Measurements from ENCODE around the gene IL18BP.

The IL18BP gene

DNA sequence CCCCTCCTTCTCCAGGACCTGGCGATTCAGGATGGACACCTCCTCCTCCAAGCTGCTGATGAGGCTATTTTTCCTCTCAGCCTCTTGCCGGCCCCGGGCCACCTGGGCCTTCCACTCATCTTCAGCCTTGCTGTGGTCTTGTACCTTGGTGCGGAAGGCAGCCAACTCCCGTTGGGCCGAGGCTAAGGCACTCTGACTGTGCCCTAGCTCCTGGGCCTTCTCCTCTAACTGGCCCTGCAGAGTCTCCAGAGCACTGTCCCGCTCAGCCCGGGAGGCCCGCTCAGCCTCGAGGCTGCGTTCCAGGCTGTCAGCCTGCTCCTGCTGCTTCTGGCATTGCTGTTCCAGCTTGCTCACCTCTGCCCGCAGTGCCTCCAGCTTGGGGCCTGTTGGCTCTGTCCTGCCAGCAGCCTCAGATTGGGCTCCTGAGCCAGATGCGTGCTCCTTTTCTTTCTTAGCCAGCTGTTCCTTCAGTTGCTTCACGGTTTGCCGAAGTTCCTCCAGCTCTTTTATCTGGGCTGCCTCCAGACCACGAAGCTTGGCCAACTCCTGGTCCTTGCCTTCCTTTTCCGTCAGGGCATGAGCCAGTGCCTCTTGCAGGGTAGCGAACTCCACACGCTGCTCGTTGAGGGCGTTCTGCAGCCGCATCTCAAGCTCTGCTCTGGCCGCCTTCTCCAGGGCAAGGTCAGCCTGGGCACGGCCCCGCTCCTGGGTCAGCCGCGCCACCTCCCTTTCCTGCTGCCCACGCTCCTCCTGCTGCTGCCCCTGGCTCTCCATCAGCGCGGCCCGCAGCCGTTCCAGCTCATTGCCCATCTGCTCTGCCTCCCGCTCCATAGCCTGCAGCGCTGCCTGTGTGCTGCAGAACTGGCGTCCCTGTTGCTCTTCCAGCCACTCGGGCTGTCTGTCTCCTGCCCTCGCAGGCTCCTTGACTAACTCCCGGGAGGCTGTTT, 15.3 kb downstream of the IL18BP start:
- no peak for FAIRE-seq

DNA sequence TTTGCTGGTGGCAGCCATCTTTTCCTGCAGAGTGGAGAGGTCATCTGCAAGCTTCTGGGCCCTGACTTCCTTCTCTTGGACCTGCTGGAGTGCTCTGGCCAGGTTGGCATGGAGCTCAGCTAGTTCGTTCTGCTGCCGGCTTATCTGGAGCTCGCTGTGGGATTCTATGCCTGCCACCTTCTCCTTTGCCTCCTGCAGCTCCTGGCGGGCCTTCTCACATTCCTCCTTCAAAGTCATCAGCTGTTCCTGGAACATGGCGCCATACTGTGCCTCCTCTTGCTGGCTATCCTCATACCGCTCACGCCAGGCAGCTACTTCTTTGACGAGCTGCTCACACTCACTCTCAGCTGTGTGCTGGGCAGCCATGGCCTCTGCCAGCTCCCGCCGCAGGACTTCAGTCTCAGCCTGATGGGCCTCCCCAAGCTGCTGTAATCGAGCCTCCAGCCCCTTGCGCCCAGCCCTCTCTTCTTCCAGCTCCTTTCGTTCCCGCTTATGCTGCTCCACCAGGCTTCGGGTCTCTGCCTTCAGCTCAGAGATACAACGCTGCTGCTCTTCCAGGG, 16.1 kb downstream of the IL18BP start:
- no peak for FAIRE-seq

DNA sequence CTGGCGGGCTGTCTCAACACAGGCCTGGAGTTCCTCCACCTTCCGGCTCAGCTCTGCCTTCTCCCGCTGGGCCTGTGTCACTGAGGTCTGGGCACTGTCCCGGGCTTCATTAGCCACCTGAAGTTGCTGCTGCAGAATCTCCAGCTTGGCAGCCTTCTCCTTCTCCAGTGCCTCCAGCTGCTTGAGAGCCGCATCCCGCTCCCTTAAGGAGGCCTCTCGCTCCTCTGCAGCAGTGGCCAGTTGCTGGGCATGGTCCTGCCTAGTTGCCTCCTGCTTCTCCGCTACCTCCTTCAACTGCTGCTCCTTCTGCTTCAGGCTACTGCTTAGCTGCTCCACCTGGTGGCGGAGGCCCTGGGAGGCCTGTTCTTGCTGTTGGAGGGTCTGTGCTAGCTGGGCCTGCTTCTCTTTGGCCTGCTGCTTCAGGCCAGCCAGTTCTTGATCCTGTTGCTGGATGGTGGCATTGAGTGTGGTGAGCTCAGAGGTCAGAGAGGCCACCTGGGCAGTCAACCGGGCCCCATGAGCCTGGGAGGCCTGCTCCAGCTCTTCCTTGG, 16.9 kb downstream of the IL18BP start:
- no peak for FAIRE-seq

DNA sequence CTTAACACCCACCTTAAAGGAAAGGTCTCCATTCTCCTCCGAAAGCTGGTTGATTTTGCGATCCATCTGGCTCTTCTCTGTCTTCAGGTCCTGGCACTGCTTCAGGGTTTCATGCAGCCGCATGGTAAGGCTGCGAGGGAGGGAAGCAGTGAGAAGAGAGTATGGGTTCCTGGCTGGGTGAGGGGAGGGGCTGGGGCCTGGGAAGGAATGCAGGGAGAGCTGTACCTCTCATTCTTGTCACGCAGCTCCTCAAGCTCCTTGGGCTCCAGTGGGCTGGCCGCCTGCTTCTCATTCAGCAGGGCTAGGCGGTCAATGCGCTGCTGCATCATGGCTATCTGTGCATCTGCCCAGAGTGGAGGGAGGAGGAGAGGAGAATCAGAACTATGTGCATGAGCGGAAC, 19.5 kb downstream of the IL18BP start:
- FAIRE-seq: no peak

DNA sequence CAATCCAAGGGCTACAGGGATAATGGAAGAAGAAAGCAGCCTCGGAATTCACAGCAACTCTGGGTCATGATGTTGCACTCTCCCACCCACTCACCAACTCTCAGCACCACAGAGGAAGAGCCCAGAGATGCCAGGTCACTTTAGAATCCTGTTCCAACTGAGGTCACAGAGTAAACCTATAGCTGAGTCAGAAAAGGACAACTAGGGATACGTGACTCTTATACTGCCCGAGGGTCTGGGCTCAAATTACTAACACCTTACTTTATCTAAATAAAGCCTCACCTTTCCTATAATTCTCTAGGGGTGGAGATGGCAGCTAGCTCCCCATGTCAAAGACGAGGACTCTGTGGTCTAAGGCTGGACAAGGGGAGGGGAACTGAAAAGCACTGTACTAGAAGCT, 24.6 kb downstream of the IL18BP start:
- no peak for FAIRE-seq

DNA sequence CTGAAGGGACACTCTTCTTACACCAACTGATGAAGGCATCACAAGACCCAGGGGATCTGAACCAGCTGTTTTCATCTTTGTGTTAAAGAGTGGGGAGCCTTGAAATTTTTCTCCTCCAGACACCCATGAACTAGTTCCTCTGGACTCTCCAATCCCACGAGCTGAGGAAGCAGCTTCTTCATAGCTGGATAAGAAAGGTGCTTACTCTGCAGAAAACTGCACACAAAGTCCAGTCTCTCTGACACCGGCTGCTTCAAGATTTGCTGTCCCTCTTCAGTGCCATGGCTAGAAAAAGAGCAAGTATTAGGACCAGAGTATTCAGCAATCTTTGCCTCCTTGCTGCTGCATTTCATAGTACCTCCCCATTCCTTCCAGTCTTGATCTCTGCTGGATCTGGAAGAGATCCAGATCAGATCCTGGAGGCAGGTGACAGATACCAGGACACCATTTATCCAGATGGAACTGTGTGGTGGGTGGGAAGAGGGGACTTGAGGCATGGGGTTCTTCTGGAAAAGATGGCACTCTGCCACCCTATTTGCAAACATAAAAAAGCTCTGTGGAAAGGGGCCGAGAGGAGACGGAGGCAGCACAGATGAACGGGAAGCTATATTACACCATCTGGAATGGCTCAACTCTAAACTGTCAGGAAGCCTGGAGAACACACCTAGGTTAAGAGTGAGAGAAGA, 25.5 kb downstream of the IL18BP start:
- FAIRE-seq: no peak

DNA sequence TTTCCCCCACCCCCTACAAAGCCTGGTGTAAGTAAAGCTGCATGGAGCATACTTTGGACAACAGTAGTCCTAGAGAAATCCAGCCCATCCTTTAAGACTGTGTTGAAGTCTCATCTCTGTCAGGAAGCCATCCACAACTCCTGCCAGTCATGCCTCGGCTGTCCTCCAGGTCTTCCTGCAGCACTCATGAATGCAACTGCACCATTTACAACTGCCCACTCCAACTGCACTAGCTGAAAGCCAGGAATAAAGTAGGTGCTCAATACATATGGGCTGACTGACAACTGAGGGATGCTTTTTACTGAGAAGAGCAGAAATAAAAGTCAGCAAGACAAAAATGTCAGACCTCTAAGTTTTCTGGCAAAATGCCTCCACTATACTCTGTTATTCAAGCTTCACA, 27.4 kb downstream of the IL18BP start:
- no peak for FAIRE-seq

DNA sequence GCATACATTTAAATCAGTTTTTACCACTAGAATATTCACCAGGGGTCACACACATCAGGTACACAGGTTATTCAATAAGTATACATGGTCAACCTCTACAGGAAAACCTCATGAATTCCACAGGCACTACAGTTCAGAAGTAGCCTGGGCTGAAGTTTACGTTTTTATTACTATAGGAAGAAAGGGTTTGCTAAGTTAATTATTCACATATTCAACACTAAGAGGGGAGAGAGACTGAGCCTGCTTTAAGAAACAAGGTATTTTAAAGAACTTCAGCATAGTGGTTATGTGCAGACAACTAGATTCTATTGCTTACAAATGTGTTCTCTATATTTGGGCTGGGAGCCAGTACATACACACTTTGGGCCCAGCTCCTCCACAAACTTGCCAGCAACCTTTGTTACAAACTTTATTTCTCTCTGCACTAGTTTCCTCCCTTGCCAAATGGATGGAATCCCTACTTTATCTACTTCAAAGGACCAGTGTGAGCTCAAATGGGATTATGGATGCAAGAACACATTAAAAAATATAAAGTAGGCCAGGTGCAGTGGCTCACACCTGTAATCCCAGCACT, 31.9 kb downstream of the IL18BP start:
- FAIRE-seq: no peak

DNA sequence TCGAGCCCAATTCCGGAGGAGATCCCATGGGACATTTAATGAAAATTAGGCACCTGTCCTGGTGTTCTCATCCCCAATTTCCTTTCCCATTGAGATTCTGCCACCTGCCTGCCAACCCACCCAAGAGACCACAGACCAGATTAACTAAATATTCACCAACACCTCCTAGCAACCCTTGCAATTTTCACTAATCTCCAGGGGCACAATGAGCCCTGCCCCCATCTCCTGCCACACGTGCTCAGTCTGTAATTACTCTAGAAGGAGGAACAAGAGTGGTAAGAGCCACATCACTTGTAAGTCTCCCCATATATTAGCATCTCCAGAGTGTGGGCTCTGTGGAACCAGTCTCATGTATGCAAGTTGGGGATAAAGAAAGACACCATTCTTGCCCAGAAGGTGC, 38.0 kb downstream of the IL18BP start:
- no peak for FAIRE-seq

DNA sequence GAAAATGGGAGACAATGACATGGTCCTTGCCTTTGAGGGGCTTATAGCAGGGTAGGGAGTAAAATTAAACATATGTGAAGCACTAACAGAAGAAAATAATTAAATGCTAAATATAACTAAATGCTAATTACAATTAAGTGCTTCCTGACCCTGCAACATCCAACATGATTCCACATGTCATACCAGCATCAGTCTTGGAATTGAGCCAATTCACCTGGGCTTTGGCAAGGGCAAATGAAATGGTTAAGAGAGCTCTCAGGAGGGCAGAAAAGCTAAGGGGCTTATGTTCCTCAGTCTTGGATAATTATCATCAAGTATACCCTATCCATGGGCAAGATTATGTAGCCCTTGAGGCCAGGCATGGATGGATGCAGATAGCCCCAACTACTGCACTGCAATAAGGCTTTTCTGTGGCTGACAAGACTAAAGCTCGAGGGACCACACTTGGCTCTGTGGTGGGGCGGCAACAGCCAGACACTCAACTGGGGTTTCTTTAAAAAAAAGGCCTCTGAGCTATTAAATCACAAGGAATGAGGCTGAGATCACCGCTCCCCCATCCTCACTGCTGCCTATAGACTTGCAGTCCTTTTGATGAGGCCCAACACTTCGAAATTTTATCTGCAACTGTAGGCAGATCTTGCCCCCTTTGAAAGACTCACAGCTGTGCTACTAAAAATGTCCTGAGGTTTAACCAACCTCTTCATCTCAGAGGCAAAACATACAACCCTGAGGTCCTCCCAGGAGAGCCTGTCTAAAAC, 39.0 kb downstream of the IL18BP start:
- no peak for FAIRE-seq

DNA sequence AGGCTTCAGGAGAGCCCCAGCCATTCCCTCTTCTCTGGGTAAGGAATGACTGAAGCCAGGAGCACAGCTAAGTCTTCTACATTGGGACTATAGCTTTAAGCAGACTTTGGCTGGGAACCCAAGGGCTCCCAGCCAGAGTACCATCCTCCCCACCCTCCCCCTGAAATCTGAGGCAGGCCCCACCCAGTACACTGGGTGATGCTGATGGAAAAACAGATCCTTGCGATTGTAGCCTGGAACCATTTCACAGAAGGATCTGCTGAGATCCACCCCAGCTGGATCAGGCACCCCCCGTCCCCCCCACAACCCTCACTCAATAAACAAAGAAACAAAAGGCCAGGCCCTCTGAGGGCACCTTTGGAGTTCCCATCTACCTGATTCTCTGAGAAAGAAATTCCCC, 39.8 kb downstream of the IL18BP start:
- FAIRE-seq: no peak

DNA sequence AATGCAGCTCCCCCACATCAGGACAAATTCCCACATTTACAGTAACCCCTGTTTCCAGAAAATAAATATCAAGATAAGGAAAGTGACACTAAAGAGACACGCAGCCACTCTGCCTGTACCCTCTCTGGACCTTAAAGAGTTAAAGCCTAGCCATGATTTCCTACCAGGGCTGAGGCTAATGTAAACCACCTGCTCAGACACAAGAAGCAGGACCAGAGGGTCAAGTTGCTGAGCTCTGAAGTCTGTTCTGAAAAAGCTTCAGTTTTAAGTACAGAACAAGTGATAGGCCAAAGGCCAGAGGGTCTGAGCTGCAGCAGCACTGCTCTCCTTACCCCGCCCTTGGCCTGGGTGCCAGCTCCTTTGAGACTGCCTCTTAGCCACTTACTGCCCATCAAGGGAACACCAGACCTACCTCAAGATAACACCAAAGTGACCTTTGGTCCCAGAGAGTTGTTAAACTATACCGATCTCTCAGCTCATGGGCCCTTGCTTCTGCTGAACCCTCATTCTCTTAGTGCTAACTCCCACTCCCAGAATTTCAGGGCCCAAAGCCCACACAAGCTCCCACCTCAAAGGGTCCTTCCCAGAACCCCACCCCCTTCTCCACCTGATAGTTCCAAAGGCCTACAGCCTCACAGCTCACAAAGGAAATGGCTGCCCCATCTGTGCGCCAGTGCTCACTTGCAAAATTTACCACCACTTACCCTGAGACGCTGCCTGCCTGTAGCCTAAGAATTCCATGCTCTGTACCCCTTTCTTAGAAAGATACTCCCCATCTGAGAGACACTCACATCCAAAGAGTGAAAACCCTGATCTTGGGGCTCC, 40.5 kb downstream of the IL18BP start:
- FAIRE-seq: no peak

DNA sequence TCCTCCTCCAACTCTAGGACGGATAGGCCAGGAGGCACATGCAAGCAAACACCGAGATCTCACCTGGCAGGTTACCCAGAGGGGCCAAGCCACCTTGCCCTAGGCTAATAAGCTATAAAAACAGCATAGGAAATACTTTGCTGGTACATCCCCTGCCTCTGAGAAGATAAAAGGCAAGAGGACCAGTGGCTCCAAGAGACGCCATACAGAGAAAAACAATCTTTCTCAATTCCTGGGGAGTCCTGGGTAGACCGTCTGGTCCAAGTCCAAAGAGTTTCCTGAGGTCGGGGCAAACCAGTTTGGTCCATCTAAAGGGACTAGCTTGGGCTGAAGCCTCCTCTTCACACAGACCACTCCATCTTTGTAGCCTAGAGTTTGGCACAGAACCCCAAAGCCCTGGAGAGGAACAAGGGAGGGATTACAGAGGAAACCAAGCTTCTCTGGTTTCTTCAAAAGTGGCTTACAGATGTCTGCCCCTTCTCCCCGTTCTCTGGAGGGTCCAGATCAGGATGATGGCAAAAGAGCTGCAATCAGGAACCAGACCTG, 41.2 kb downstream of the IL18BP start:
- no peak for FAIRE-seq

DNA sequence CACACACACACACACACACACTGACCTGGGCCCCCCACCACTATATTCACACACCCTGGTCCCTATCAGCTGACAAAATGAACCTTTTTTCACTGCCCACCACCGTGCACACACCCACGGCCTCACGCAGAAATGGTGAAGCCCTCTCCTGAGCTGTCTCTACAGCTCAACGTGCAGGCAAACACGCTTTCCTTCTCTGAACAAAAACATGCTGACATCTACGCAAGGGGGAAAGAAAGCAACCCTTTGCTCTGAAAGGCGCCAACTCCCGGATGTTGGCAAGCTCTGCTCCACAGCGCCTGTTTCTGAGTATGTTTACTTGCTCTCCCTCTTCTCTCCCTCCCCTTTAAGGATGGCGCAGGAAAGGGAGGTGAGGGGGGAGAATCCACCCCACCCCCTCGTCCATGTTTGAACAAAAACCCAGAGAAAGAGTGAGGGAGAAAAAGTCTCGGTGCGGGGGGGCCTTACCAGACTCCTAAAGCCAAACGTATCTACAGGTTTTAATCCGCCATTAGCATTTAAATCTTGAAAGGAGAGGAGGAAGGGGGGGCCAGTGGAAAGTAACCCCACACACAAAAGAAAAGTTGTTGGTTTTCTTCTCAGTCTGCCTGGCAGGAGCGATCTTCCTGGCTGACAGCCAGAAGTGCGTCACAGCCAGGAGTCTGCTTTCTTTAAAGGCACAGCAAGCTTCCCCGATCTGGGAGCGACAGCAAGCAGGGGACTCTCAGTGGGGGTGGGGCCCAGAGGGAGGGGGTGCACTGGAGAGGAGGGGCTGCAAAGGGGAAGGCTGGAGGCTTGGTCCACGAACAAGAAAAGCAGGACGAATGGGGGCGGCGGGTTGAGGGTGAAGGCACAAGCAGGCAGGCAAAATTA, 42.0 kb downstream of the IL18BP start:
- FAIRE-seq: peak; percentile 48

DNA sequence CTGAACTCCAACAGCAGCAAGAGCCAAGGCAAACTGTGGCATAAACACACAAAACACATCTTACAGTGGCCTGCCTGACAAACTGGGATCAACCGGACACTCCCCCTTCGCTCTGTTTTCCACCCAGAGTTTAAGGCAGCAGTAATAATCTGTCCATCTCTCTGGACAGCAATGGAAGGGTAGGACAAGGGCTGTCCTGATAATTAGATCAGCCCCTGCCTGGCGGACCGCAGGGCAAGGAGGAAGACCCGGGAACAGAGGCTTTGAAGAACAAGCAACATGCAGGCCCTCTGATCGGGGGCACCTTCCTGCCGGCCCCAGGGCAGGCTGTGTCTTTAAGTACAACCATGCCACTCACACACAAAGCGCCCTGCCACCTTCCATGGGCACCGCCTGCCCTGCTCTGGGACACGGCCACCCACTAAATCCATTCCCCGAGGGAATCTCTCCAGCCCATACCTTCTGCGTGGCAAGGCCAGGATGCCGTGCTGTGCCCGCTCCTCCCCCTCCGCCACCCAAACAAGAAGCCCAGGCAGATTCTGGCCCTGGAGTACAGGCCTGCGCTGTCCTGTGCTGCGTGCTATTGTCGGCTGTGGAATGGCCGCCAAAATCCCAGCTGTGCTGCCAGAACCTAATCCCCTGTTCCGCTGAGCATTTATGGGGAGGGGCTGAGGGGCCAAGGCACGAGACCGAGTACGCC, 42.8 kb downstream of the IL18BP start:
- FAIRE-seq: no peak

DNA sequence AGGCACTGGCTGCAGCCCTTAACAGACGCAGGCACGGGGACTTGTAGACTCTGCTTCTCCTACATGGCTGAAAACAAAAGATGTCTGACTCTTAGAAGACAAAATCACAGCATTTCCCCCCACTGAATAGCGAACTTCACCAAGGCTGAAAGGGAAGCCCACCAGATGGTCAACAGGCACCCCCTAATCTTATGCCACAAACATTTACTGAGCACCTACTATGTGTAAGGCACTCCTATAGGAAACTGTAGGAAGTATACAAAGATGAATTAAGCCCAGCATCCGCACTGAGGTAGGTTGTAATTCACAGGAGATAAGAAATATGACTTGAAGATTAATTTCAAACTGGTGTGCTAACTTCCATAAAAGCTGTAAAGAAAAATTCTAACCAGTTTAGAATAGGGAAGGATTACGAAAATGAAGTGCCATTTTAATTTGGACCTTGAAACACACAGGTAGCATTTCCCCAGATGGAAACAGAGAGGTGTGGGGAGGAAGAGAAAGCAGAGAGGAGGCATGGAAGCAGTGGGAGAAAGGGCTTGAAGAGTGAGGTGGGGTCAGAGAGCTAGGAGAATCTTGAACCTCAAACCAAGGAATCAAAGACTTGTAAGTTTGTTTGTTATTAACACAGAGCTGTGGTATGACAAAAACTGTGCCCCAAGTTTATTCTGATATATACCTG, 43.5 kb downstream of the IL18BP start:
- no peak for FAIRE-seq

DNA sequence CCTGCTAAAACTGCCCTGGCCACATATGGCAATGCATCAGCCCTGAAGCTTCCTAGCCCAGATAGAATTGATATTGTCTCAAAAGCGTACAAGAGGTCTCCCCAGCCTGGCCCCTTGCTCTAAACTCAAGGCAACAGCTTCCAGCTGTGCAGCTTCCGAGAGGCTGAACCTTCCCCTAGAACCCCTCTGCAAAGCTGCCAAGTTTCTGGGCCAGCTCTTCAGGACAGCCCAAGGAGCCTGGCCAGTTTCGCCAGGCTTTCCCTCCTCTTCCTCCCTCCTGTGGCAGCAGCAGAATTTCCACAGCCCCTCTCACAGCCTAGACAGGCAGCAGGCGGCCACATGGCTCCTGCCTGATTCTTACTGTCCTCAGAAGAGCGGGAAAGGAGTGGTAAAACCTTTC, 47.1 kb downstream of the IL18BP start:
- FAIRE-seq: no peak

DNA sequence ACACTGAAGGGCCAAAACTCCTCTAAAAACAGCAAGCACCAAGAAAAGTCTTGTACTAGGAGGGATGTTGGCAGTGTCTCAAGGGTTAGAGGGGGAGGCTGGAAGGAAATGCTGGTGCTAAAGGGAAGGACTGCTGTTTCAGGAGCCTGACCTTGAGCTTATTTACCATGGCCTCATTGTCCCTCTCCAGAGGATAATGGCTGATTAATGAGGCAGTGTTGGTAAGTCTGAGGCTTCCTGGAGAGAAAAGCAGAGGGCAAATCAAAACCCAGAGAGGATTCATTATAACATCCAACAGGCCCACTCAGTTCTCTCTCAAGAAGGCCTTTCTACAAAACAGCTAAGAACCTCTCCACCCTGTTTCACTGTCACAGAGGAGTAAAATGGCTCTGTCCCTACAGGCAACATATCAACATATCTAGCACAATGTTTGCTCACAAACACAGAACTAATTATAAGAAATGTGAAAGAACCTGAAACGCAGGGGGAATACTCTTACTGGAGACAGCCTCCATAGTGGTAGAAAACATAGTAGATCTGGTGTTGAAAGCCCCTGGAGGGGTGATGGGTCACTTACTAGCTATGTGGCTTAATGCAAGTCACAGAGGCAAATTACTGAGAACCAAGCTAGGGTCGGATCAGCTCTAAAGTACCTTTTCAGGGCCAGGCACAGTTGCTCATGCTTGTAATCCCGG, 50.2 kb downstream of the IL18BP start:
- no peak for FAIRE-seq
